ENCODE data around the gene EVC.
"Not testable (repeated sequence)": the region's sequence is repeated elsewhere in the genome, so short reads cannot be mapped to it uniquely, and the experiment has no call there.

The EVC gene

GRCh38 chr4:5826437-5827107 is 115.6 kb downstream of the EVC start:
- no peak for DNase-seq (ENCODE audit: low read depth)
- no peak for TF ChIP-seq CTCF (IDR thresholded peaks at IDR 0.05; ENCODE audit: insufficient read depth, low read depth, low read length, missing control alignments)
- H3K4me3 ChIP-seq (ENCODE audit: low read depth, low read length): no peak overlapping the region

DNA sequence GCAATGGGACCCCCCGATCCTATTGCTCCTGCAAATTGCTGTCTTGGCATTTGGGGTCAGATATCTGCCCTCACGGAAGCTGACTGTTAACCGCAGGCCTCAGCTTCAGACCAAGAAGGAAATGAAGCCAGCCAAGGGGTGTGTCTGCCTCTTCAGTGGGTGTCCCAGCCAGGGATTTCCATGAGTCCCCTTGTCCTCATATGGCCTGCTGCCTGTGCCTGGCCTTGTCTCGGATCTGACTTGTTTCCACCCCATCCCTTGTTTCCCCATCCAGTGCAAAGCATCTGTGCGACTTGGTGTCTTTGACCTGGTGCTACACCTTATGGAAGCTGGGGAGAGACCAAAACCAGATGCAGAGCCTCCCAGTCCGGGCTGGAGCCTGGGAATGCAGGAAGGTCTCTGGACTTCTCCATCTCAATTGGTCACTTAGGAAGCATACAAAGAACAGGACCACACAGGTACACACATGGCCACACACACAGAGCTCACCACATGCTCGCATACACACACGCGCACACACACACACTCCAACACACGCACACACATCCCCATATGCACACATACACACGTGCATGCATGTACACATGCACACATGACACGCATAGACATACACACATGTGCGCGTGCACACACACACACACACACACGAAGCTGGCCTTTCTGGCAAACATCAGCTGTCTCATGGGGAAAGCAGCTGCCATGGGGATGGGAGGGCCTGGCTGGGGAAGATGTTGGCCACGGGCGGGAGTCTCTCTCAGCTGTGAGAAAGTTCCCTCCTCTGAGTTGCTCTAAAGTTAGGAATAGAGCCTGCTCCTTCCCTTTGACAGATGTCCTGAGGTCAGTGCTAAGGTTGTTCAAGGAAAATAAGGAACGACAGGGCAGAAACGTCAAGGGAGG is 116.4 kb downstream of the EVC start:
- no peak for DNase-seq (ENCODE audit: low read depth)
- no peak overlapping the region for H3K4me3 ChIP-seq (ENCODE audit: low read depth, low read length)
- TF ChIP-seq CTCF (IDR thresholded peaks at IDR 0.05; ENCODE audit: insufficient read depth, low read depth, low read length, missing control alignments): no peak

- TF ChIP-seq CTCF (IDR thresholded peaks at IDR 0.05; ENCODE audit: insufficient read depth, low read depth, low read length, missing control alignments): no peak
- DNase-seq (ENCODE audit: low read depth): no peak
- H3K4me3 ChIP-seq (ENCODE audit: low read depth, low read length): no peak overlapping the region
These were observed 117.0 kb downstream of the EVC start for GRCh38 chr4:5828005-5828391.

- DNase-seq (ENCODE audit: low read depth): no peak
- no peak for TF ChIP-seq CTCF (IDR thresholded peaks at IDR 0.05; ENCODE audit: insufficient read depth, low read depth, low read length, missing control alignments)
- no peak overlapping the region for H3K4me3 ChIP-seq (ENCODE audit: low read depth, low read length)
These were observed 125.9 kb downstream of the EVC start for GRCh38 chr4:5836943-5837342.

DNA sequence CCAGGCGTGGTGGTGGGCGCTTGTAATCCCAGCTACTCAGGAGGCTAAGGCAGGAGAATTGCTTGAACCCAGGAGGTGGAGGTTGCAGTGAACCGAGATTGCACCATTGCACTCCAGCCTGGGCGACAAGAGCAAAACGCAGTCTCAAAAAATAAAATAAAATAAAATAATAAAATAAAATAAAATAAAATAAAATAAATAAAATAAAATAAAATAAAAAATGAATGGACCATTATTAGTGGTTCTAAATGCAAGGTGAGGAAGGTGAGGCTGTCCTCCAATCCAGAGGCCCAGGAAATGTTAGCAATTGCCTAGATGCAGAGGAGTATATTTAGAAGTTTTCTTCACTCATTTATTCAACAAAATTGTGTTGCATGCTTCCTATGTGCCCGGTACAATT is 126.5 kb downstream of the EVC start:
- not testable (repeated sequence) for H3K4me3 ChIP-seq (ENCODE audit: low read depth, low read length); DNase-seq (ENCODE audit: low read depth)

- DNase-seq (ENCODE audit: low read depth): no peak
- no peak overlapping the region for H3K4me3 ChIP-seq (ENCODE audit: low read depth, low read length)
- no peak for TF ChIP-seq CTCF (IDR thresholded peaks at IDR 0.05; ENCODE audit: insufficient read depth, low read depth, low read length, missing control alignments)
These were observed 128.3 kb downstream of the EVC start for GRCh38 chr4:5839332-5839731.

DNA sequence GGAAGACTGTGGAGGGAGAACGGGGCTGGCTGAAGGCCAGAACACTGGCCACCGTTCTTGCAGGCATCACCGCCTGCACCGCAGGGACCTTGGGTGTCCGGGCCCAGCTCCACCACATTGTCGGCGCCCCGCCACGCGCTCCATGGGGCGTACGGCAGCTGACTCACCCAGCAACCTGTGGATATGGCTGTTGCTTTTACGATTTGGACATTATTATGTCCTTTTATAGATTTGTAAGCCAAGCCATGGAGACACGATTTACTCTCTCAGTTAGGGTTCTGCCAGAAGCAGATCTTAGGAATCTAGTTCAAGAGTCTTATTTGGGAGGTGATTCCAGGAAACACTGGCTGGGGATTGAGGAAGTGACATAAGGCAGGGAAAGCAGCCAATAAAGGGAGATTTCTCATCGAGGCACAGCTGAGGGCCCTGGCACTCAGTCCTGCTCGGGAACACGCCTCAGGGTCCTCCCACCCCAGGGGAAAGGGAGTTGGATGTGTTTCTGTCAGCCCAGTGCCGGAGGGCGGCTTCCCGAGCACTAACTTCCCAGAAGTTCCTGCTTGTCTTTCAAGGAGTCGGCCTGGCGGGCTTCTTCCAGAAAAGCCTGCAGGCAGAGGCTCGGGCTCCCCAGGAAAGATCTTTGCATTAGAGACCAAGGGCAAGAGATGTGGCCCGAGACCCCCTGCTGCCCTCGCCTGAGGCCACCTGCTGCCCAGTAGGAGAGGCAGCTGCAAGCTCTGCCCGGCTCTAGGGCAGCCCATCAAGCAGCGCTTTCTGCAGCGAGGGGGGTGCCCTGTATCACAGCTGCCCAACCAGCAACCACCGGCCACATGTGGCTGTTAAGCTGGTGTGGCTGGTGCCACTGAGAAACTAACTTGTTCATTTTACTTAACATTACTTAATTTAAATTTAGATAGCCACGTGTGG is 129.0 kb downstream of the EVC start:
- DNase-seq (ENCODE audit: low read depth): no peak
- H3K4me3 ChIP-seq (ENCODE audit: low read depth, low read length): no peak overlapping the region
- no peak for TF ChIP-seq CTCF (IDR thresholded peaks at IDR 0.05; ENCODE audit: insufficient read depth, low read depth, low read length, missing control alignments)

All from GM12865 (cell line).